ENCODE data around the gene WDFY3. TPM values are rescaled to one million over a fixed set of nuclear protein-coding genes. Genes with fewer than 3 reads are reported as not detected.

Gene WDFY3
- polyA plus RNA-seq, 1 of the 3 experiments (the other 2 are of a cell fraction) = 13.8 TPM

GRCh38 chr4:84697615-84698201 is 268.8 kb downstream of the WDFY3 start (continued):
- TF ChIP-seq USF1 (IDR thresholded peaks at IDR 0.05; ENCODE audit: borderline replicate concordance, low read depth) (no peak), ZBTB33 (IDR thresholded peaks at IDR 0.05; ENCODE audit: borderline replicate concordance, low read depth) (no peak), NRF1 (IDR thresholded peaks at IDR 0.05; ENCODE audit: low read depth, low read length) (no peak), JUND (IDR thresholded peaks at IDR 0.05) (peak; percentile 33; the same call in 1 of the 2 replicates), GABPA (IDR thresholded peaks at IDR 0.05; ENCODE audit: low read depth) (no peak), TCF12 (IDR thresholded peaks at IDR 0.05) (peak; percentile 51), EZH2phosphoT487 (IDR thresholded peaks at IDR 0.05; ENCODE audit: borderline replicate concordance, low read depth) (no peak), POLR2AphosphoS5 (IDR thresholded peaks at IDR 0.05; ENCODE audit: low read depth, low read length) (no peak), RCOR1 (IDR thresholded peaks at IDR 0.05; ENCODE audit: low read length) (no peak), SIN3A (IDR thresholded peaks at IDR 0.05; ENCODE audit: borderline replicate concordance, low read depth, low read length) (no peak), IRF3 (IDR thresholded peaks at IDR 0.05; ENCODE audit: low read depth, low read length) (no peak), GATA2 (CRISPR knock-in tag; IDR thresholded peaks at IDR 0.05) (no peak), PBX3 (IDR thresholded peaks at IDR 0.05) (no peak), SMC3 (IDR thresholded peaks at IDR 0.05; ENCODE audit: low read depth, low read length) (no peak), FOXJ3 (CRISPR knock-in tag; IDR thresholded peaks at IDR 0.05) (no peak), NFIC (IDR thresholded peaks at IDR 0.05; ENCODE audit: borderline replicate concordance) (no peak), CHD2 (IDR thresholded peaks at IDR 0.05; ENCODE audit: low read length, partially characterized antibody) (no peak), ELF1 (IDR thresholded peaks at IDR 0.05) (no peak), FOXM1 (IDR thresholded peaks at IDR 0.05; ENCODE audit: low read depth) (no peak)

All from SK-N-SH (cell line).